K562 (cell line): ENCODE measurements around the gene ZNF778. TPM values are rescaled to one million over a fixed set of nuclear protein-coding genes. Genes with fewer than 3 reads are reported as not detected.

ENCODE experiments used
- ATF1 ChIP-seq, 2 experiments: fragments of 450-650 bp in 1 of 2; IDR thresholded peaks; 2 replicates each; pipeline ENCODE4 v1.6.1; 2016; ENCODE audit warnings: missing compliant biosample characterization in 1 of 2, missing genetic modification characterization in 1 of 2
- CHD2 ChIP-seq: IDR thresholded peaks from 2 replicates; pipeline ENCODE4 v1.6.1; 2011; ENCODE audit warnings: low read depth, low read length
- MEIS2 ChIP-seq: fragments of 450-650 bp; IDR thresholded peaks from 2 replicates; pipeline ENCODE4 v1.6.1; 2014; ENCODE audit warnings: mild to moderate bottlenecking; ENCODE audit not compliant: partially characterized antibody
- MITF ChIP-seq: IDR thresholded peaks from 2 replicates; pipeline ENCODE4 v1.6.1; 2014; ENCODE audit warnings: antibody characterized with exemption
- NRF1 ChIP-seq, 2 experiments: fragments of 450-650 bp; IDR thresholded peaks in 1 of 2; conservative IDR thresholded peaks in 1 of 2; 2 replicates each; pipeline ENCODE4 v1.6.1; 2014; ENCODE audit warnings: mild to moderate bottlenecking in 2 of 2
- PATZ1 ChIP-seq: fragments of 250-450 bp; sonication (Bioruptor Pico); IDR thresholded peaks from 2 replicates; pipeline ENCODE4 v1.5.0; 2020; ENCODE audit warnings: mild to moderate bottlenecking, borderline replicate concordance
- SRSF3 ChIP-seq: fragments of 200-400 bp; formaldehyde crosslinking; IDR thresholded peaks from 2 replicates; pipeline ENCODE4 v1.6.1; 2016; ENCODE audit warnings: mild to moderate bottlenecking, low read length, moderate library complexity; ENCODE audit not compliant: insufficient read depth
- ZBTB49 ChIP-seq: sonication (generic); formaldehyde crosslinking; IDR thresholded peaks from 2 replicates; pipeline ENCODE4 v1.8.0; 2022; ENCODE audit warnings: missing genetic modification reagents, mild to moderate bottlenecking, borderline replicate concordance
- ZNF140 ChIP-seq: fragments of 250-450 bp; sonication (Bioruptor Pico); IDR thresholded peaks from 2 replicates; pipeline ENCODE4 v1.8.0; 2021; ENCODE audit warnings: moderate library complexity, mild to moderate bottlenecking, inconsistent platforms
- ZNF165 ChIP-seq: fragments of 250-450 bp; sonication (Bioruptor Pico); IDR thresholded peaks from 2 replicates; pipeline ENCODE4 v1.4.0; 2020; ENCODE audit warnings: borderline replicate concordance
- ZNF274 ChIP-seq: IDR thresholded peaks from 2 replicates; pipeline ENCODE4 v1.6.1; 2011; ENCODE audit warnings: low read depth, mild to moderate bottlenecking, low read length, moderate library complexity, borderline replicate concordance
- ZNF354B ChIP-seq: fragments of 250-450 bp; sonication (Bioruptor Pico); IDR thresholded peaks from 2 replicates; pipeline ENCODE4 v1.4.0; 2020
- ZNF639 ChIP-seq, 2 experiments: fragments of 200-800 bp in 1 of 2; sonication (Bioruptor generic) in 1 of 2; sonication (generic) in 1 of 2; formaldehyde crosslinking in 1 of 2; IDR thresholded peaks in 1 of 2; conservative IDR thresholded peaks in 1 of 2; 2 replicates each; pipeline versions ENCODE4 v1.5.0 to v1.6.1; 2016 to 2020; ENCODE audit warnings: missing compliant biosample characterization in 1 of 2, missing genetic modification characterization in 1 of 2, missing genetic modification reagents in 1 of 2
- ZNF764 ChIP-seq: fragments of 250-450 bp; sonication (Bioruptor Pico); IDR thresholded peaks from 2 replicates; pipeline ENCODE4 v1.4.0; 2020; ENCODE audit warnings: low read depth, mild to moderate bottlenecking, moderate library complexity
- polyA plus RNA-seq, 8 experiments: library from polyadenylated mRNA; depleted of rRNA in 4 of 8; stranded (reverse) in 5 of 8; unstranded in 3 of 8; fragments of >200 nt; fragmentation: Nextera tagmentation in 2 of 8; fragmentation: Illumina TruSeq in 1 of 8; extraction: Ambion mirVana in 2 of 8; extraction: Trizol in 1 of 8; gene quantifications; 2 replicates each; pipeline versions ENCODE4 v1.2.1 to v1.2.3, GENCODE V29; 2011 to 2014; ENCODE audit warnings: inconsistent platforms in 1 of 8, missing spikeins in 1 of 8
- total RNA-seq, 7 experiments: library from RNA; depleted of rRNA in 6 of 7; stranded (reverse); fragments of >200 nt in 6 of 7; fragmentation: Illumina TruSeq in 2 of 7; extraction: Trizol in 2 of 7; gene quantifications; 2 replicates each; pipeline versions ENCODE4 v1.2.1 to v1.2.3, GENCODE V29; 2011 to 2021; ENCODE audit warnings: low replicate concordance in 1 of 7
- TF ChIP-seq, protein P1 (sequence below): IDR thresholded peaks from 2 replicates; pipeline ENCODE4 v1.6.1; 2016; ENCODE audit warnings: missing genetic modification characterization, missing compliant biosample characterization

Gene ZNF778
- total and polyA plus RNA-seq, 9 of the 15 experiments (the other 6 are each of a cell fraction or from before 2014, with no cell fraction given), result 0.70 to 60.6 (median 7.5) TPM

DNA sequence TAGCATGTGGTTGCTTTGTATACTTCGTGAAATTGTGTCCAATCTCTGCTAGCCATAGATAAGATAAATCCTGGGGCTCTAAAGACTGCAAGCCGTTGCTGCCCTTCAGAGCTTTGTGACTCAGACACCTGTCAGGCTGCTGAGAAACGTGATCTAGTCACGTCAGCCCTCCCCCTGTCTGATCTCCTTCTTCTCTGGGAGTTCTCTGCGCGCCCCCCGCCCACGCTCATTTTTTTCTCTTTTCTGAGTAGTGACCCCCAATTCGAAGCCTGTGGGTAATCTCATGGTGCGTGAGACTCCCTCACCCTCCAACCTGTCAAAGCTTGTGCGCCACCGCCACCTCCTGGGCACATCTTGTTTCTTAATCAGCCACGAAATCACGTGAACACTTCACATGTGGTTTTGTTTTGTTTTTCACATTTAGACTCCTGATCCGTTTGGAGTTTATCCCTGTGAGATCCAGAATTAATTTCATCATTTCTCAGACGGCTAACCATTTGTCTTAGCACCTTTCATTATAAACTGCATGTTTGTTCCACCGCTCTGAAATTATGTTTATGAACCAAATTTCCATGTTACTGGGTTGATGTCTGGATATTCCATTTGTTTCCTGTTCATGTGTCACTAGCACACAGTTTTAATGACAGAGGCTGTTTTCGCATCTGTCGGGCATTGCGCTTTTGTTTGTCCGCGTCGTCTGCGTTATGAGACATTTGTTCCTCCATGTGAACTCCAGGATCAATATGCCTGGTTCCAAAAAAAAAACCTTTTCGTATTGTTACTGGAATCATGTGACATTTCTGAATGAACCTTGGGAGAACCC, 977 bp upstream of the ZNF778 start (continued):
- TF ChIP-seq ZNF639 (CRISPR knock-in tag; conservative IDR thresholded peaks at IDR 0.05 in 1 of 2, IDR thresholded peaks at IDR 0.05 in 1 of 2) (no peak; a peak in 1 of 4 replicates), PATZ1 (CRISPR knock-in tag) (no peak), MITF (peak; percentile 39; the same call in 1 of the 2 replicates), ZNF354B (CRISPR knock-in tag) (peak; percentile 39; the same call in 1 of the 2 replicates), SRSF3 (no peak), ZNF140 (no peak), MEIS2 (peak; percentile 66), ATF1 (CRISPR knock-in tag; IDR thresholded peaks at IDR 0.05) (no peak), ATF1 (tag; IDR thresholded peaks at IDR 0.05) (peak; percentile 61; the same call in 1 of the 2 replicates), ZNF764 (CRISPR knock-in tag) (no peak), ZBTB49 (0 out of 2 replicates have a peak, but pooled peaks have one; percentile 27), ZNF165 (CRISPR knock-in tag) (no peak), ZNF274 (no peak), NRF1 (conservative IDR thresholded peaks at IDR 0.05 in 1 of 2, IDR thresholded peaks at IDR 0.05 in 1 of 2) (0 out of 4 replicates have a peak, but pooled peaks have one; percentile 31 to 32), CHD2 (no peak; the same call in 1 of the 2 replicates)
- TF ChIP-seq, protein P1, sequence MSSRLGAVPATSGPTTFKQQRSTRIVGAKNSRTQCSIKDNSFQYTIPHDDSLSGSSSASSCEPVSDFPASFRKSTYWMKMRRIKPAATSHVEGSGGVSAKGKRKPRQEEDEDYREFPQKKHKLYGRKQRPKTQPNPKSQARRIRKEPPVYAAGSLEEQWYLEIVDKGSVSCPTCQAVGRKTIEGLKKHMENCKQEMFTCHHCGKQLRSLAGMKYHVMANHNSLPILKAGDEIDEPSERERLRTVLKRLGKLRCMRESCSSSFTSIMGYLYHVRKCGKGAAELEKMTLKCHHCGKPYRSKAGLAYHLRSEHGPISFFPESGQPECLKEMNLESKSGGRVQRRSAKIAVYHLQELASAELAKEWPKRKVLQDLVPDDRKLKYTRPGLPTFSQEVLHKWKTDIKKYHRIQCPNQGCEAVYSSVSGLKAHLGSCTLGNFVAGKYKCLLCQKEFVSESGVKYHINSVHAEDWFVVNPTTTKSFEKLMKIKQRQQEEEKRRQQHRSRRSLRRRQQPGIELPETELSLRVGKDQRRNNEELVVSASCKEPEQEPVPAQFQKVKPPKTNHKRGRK (tag), result no peak
